ENCODE results near the gene RFX2.
"Not testable (repeated sequence)": the region's sequence is repeated elsewhere in the genome, so short reads cannot be mapped to it uniquely, and the experiment has no call there.

RFX2 gene

GRCh38 chr19:6006896-6007295, 103.4 kb downstream of the RFX2 start:
- DNase-seq (ENCODE audit: low read depth, low spot score), result no peak
- no peak overlapping the region for H3K4me3 ChIP-seq (ENCODE audit: low read depth, low read length)
- in situ Hi-C loops (cut with HindIII; ENCODE audit: low sequenced_read_pairs), result no loop called here
- TF ChIP-seq CTCF (IDR thresholded peaks at IDR 0.05; ENCODE audit: low read depth, low read length), result no peak

GRCh38 chr19:6006070-6006446, 104.2 kb downstream of the RFX2 start:
- DNase-seq (ENCODE audit: low read depth, low spot score); H3K4me3 ChIP-seq (ENCODE audit: low read depth, low read length); in situ Hi-C loops (cut with HindIII; ENCODE audit: low sequenced_read_pairs): not testable (repeated sequence)

GRCh38 chr19:6005321-6006069, 104.8 kb downstream of the RFX2 start:
- no peak overlapping the region for H3K4me3 ChIP-seq (ENCODE audit: low read depth, low read length)
- TF ChIP-seq CTCF (IDR thresholded peaks at IDR 0.05; ENCODE audit: low read depth, low read length), result no peak
- DNase-seq (ENCODE audit: low read depth, low spot score), result no peak
- in situ Hi-C loops (cut with HindIII; ENCODE audit: low sequenced_read_pairs), result no loop called here

- H3K4me3 ChIP-seq (ENCODE audit: low read depth, low read length), result no peak overlapping the region
- no peak for TF ChIP-seq CTCF (IDR thresholded peaks at IDR 0.05; ENCODE audit: low read depth, low read length)
- DNase-seq (ENCODE audit: low read depth, low spot score), result no peak
- in situ Hi-C loops (cut with HindIII; ENCODE audit: low sequenced_read_pairs), result no loop called here
These were observed 106.3 kb downstream of the RFX2 start for GRCh38 chr19:6003976-6004375.

GRCh38 chr19:6002591-6002990, 107.7 kb downstream of the RFX2 start:
- no peak for TF ChIP-seq CTCF (IDR thresholded peaks at IDR 0.05; ENCODE audit: low read depth, low read length)
- no peak for DNase-seq (ENCODE audit: low read depth, low spot score)
- in situ Hi-C loops (cut with HindIII; ENCODE audit: low sequenced_read_pairs), result no loop called here
- no peak overlapping the region for H3K4me3 ChIP-seq (ENCODE audit: low read depth, low read length)

GRCh38 chr19:6000228-6000847, 110.0 kb downstream of the RFX2 start:
- in situ Hi-C loops (cut with HindIII; ENCODE audit: low sequenced_read_pairs), result no loop called here
- TF ChIP-seq CTCF (IDR thresholded peaks at IDR 0.05; ENCODE audit: low read depth, low read length), result no peak
- DNase-seq (ENCODE audit: low read depth, low spot score), result no peak
- no peak overlapping the region for H3K4me3 ChIP-seq (ENCODE audit: low read depth, low read length)

- no peak overlapping the region for H3K4me3 ChIP-seq (ENCODE audit: low read depth, low read length)
- TF ChIP-seq CTCF (IDR thresholded peaks at IDR 0.05; ENCODE audit: low read depth, low read length), result no peak
- in situ Hi-C loops (cut with HindIII; ENCODE audit: low sequenced_read_pairs), result no loop called here
- no peak for DNase-seq (ENCODE audit: low read depth, low spot score)
These were observed 110.6 kb downstream of the RFX2 start for GRCh38 chr19:5999693-6000092.

Data from astrocyte of the spinal cord (primary cell).